ENCODE results near the gene KIF21B.
A peak's percentile ranks its signal among the peaks of the same experiment; 100 is the strongest.

Gene KIF21B

GRCh38 chr1:201023517-201023902 lies at the start of gene KIF21B:
TSS of gene KIF21B (minus strand) at chr1:201023714. CDS start at chr1:201023383, 331 bp downstream.
- no peak for DNase-seq (ENCODE audit: low read depth)

- no peak for DNase-seq (ENCODE audit: low read depth)
Observed at GRCh38 chr1:201072922-201073321, 49.4 kb upstream of the KIF21B start.

GRCh38 chr1:201072149-201072548 lies 48.6 kb upstream of the KIF21B start:
- DNase-seq (ENCODE audit: low read depth) = no peak

- no peak for DNase-seq (ENCODE audit: low read depth)
Observed at GRCh38 chr1:201069636-201070035, 46.1 kb upstream of the KIF21B start.

GRCh38 chr1:201068976-201069375 lies 45.5 kb upstream of the KIF21B start:
- no peak for DNase-seq (ENCODE audit: low read depth)

- no peak for DNase-seq (ENCODE audit: low read depth)
Observed at GRCh38 chr1:201066986-201067385, 43.5 kb upstream of the KIF21B start.

GRCh38 chr1:201065686-201066085 lies 42.2 kb upstream of the KIF21B start:
- DNase-seq (ENCODE audit: low read depth) = no peak

GRCh38 chr1:201064806-201065205 lies 41.3 kb upstream of the KIF21B start:
- DNase-seq (ENCODE audit: low read depth) = no peak

GRCh38 chr1:201063145-201063544 lies 39.6 kb upstream of the KIF21B start:
- DNase-seq (ENCODE audit: low read depth) = no peak

GRCh38 chr1:201062511-201063091 lies 39.1 kb upstream of the KIF21B start:
- no peak for DNase-seq (ENCODE audit: low read depth)

- no peak for DNase-seq (ENCODE audit: low read depth)
Observed at GRCh38 chr1:201061886-201062285, 38.4 kb upstream of the KIF21B start.

- DNase-seq (ENCODE audit: low read depth) = no peak
Observed at GRCh38 chr1:201061049-201061448, 37.5 kb upstream of the KIF21B start.

GRCh38 chr1:201060586-201060985 lies 37.1 kb upstream of the KIF21B start:
- DNase-seq (ENCODE audit: low read depth) = no peak

GRCh38 chr1:201059871-201060555 lies 36.5 kb upstream of the KIF21B start:
- no peak for DNase-seq (ENCODE audit: low read depth)

GRCh38 chr1:201059401-201059800 lies 35.9 kb upstream of the KIF21B start:
- DNase-seq (ENCODE audit: low read depth) = no peak

GRCh38 chr1:201054091-201054543 lies 30.6 kb upstream of the KIF21B start:
- DNase-seq (ENCODE audit: low read depth) = no peak

- no peak for DNase-seq (ENCODE audit: low read depth)
Observed at GRCh38 chr1:201053155-201053860, 29.8 kb upstream of the KIF21B start.

GRCh38 chr1:201051399-201051798 lies 27.9 kb upstream of the KIF21B start:
- no peak for DNase-seq (ENCODE audit: low read depth)

GRCh38 chr1:201050515-201051277 lies 27.2 kb upstream of the KIF21B start:
- DNase-seq (ENCODE audit: low read depth) = peak; percentile 16

GRCh38 chr1:201049248-201049831 lies 25.8 kb upstream of the KIF21B start:
- DNase-seq (ENCODE audit: low read depth) = no peak

- no peak for DNase-seq (ENCODE audit: low read depth)
Observed at GRCh38 chr1:201048521-201048920, 25.0 kb upstream of the KIF21B start.

GRCh38 chr1:201044119-201044518 lies 20.6 kb upstream of the KIF21B start:
- no peak for DNase-seq (ENCODE audit: low read depth)
